ENCODE measurements around the gene STX8. TPM values are rescaled to one million over a fixed set of nuclear protein-coding genes. Genes with fewer than 3 reads are reported as not detected.

STX8 gene
- total and polyA plus RNA-seq, 8 donors: 26.9 to 37.4 (median 32.3) TPM

DNA sequence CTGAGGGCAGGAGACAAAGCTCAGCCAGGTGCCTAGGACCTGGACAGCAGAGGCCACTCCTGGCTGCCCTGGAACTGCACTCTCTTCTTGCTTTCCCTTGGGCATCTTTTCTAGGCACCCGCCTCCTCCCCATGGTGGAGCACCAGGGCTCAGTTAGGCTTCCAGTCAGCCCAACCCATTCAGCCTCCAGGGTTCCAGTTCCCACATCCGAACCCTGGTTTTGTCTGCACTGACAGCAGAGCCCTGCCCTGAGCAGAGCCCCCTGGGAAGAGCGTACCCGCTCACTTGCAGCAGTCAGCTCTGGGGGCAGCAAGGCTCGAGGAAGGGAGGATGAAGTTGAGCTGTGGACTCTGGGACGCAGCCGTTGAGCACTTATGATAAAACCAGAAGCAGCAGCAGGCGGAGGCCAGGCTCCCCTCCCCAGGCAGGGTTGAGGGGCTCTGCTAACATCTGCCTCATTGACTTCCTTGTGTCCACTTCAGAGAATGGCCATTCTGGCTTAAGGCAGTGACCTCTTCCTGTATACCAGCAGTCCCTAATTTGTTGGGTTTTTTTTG lies 341.2 kb downstream of the STX8 start:
- DNase-seq (peak in 1 of 6 donors; percentile 38), ATAC-seq (no peak), FAIRE-seq (no peak)
- Histone ChIP-seq H3K27ac (no peak overlapping the region), H3K27me3 (no peaks in the 10 kb centered on the region), H3K36me3 (no peaks in the 10 kb centered on the region), H3K9me3 (no peaks in the 10 kb centered on the region), H3K4me3 (no peak overlapping the region), H3K4me1 (peaks cover 3 to 4% (median 4%) of the 10 kb centered on the region in 3 donors)
- TF ChIP-seq, protein P1, sequence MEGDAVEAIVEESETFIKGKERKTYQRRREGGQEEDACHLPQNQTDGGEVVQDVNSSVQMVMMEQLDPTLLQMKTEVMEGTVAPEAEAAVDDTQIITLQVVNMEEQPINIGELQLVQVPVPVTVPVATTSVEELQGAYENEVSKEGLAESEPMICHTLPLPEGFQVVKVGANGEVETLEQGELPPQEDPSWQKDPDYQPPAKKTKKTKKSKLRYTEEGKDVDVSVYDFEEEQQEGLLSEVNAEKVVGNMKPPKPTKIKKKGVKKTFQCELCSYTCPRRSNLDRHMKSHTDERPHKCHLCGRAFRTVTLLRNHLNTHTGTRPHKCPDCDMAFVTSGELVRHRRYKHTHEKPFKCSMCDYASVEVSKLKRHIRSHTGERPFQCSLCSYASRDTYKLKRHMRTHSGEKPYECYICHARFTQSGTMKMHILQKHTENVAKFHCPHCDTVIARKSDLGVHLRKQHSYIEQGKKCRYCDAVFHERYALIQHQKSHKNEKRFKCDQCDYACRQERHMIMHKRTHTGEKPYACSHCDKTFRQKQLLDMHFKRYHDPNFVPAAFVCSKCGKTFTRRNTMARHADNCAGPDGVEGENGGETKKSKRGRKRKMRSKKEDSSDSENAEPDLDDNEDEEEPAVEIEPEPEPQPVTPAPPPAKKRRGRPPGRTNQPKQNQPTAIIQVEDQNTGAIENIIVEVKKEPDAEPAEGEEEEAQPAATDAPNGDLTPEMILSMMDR (IDR thresholded peaks at IDR 0.05): no peak
- 83 to 85% methylated on average over 8 of the region's 8 CpGs for WGBS, 2 donors
- intact Hi-C loops (cut with DNase I): no loop called here

- FAIRE-seq: no peak
These were observed 341.9 kb downstream of the STX8 start for GRCh38 chr17:9233761-9234160.

GRCh38 chr17:9233271-9233599 lies 342.4 kb downstream of the STX8 start:
- intact Hi-C loops (cut with DNase I): no loop called here
- Histone ChIP-seq H3K4me3 (no peak overlapping the region), H3K36me3 (no peaks in the 10 kb centered on the region), H3K4me1 (peaks cover 0 to 1% (median 0%) of the 10 kb centered on the region in 3 donors), H3K27me3 (no peaks in the 10 kb centered on the region), H3K27ac (no peak overlapping the region), H3K9me3 (no peaks in the 10 kb centered on the region)
- WGBS, 2 donors: 63 to 68% methylated on average over 9 of the region's 9 CpGs
- DNase-seq: peak in 1 of 6 donors; percentile 46
- TF ChIP-seq, protein P1 (IDR thresholded peaks at IDR 0.05): no peak
- FAIRE-seq: no peak
- ATAC-seq: no peak

More at GRCh38 chr17:9233761-9234160, 341.9 kb downstream of the STX8 start:
- TF ChIP-seq, protein P1 (IDR thresholded peaks at IDR 0.05): no peak
- Histone ChIP-seq H3K27me3 (no peaks in the 10 kb centered on the region), H3K27ac (no peak overlapping the region), H3K36me3 (no peaks in the 10 kb centered on the region), H3K4me1 (no peaks in the 10 kb centered on the region), H3K4me3 (no peak overlapping the region), H3K9me3 (no peaks in the 10 kb centered on the region)
- ATAC-seq (no peak), DNase-seq (peak in 2 of 6 donors; percentile 47 to 64)
- WGBS, 2 donors: 87 to 93% methylated on average over 7 of the region's 7 CpGs
- intact Hi-C loops (cut with DNase I): no loop called here

DNA sequence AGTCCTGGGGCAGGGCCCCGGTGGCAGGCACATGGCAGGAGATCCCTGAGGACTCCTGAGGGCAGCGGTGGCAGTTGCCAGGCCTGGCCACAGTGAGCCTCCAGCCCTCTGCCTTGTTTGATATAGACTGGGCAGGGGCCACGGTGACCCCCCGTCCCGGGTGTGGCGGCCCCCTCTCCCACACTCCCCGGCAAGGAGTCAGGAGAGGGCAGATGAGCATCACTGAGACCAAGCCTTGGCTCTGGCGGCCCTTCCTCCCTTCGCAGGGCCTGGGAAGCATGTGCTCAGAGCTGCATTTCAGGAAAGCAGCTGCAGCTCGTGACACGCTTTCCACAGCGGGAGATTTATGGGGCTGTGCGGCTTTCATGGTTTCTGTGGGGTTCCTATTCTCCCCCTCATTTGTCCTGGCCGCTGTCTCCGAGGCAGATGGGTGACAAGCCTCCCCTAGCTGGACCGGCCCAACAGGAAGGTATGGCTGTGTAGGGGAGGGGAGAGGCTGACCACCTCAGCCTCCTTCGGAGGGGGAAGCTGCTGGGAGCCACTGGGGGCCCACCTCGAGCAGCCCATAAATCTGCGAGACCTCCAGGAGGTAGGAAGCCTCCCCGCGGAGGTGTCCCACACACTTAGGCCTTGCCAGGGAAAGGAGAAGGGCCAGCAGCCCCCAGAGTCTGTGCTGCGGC lies 342.9 kb downstream of the STX8 start:
- no peaks in the 10 kb centered on the region for H3K27me3 ChIP-seq
- TF ChIP-seq, protein P1 (IDR thresholded peaks at IDR 0.05): no peak
- WGBS, 2 donors: 69 to 79% methylated on average over 22 of the region's 22 CpGs
- no peak overlapping the region for H3K27ac ChIP-seq
- DNase-seq: peak in 1 of 6 donors; percentile 44
- no peak for ATAC-seq
- intact Hi-C loops (cut with DNase I): no loop called here
- H3K36me3 ChIP-seq: no peaks in the 10 kb centered on the region
- H3K9me3 ChIP-seq: no peaks in the 10 kb centered on the region
- H3K4me1 ChIP-seq: peaks cover 0 to 6% (median 0%) of the 10 kb centered on the region in 3 donors
- FAIRE-seq: no peak
- H3K4me3 ChIP-seq: no peak overlapping the region

DNA sequence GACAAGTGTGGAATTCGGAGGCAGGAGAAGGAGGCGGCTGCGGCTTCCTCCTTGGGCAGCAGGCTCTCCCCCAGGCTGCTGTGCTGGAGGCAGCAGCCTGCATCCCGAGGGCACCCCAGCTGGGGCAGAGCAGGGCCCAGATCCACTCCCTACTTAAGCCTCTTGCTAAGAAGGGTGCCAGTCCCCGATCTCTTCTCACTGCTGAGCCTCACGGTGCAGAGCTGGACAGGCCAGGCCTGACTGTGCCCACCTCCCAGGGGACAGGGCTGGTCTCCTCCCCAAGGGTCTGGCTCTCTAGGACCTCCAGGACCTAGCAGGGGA lies 343.5 kb downstream of the STX8 start:
- DNase-seq: no peak
- no peaks in the 10 kb centered on the region for H3K9me3 ChIP-seq
- no peak overlapping the region for H3K27ac ChIP-seq
- TF ChIP-seq, protein P1 (IDR thresholded peaks at IDR 0.05): no peak
- no peaks in the 10 kb centered on the region for H3K27me3 ChIP-seq
- intact Hi-C loops (cut with DNase I): no loop called here
- no peak for FAIRE-seq
- ATAC-seq: no peak
- H3K4me1 ChIP-seq: peaks cover 0 to 6% (median 0%) of the 10 kb centered on the region in 3 donors
- no peak overlapping the region for H3K4me3 ChIP-seq
- no peaks in the 10 kb centered on the region for H3K36me3 ChIP-seq
- WGBS, 2 donors: 85 to 90% methylated on average over 4 to 6 of the region's 6 CpGs
